Kidney (tissue), 14 donors: Measurements from ENCODE around the gene MAML3. TPM values are rescaled to one million over a fixed set of nuclear protein-coding genes. Genes with fewer than 3 reads are reported as not detected.

Source experiments
- DNase-seq, 5 donors: peaks; one replicate each; pipeline ENCODE4 v3.0.0-alpha.2; 2013 to 2020
- FAIRE-seq: peaks from 2 replicates; lab custom pipeline; 2012; peaks lifted over from hg19 to GRCh38; lab: Jason Lieb, UNC
- H3K27ac ChIP-seq, 2 donors: one replicate each; pipeline ENCODE4 v1.7.0; 2013; ENCODE audit warnings: low read depth in 2 of 2, low read length in 2 of 2, inconsistent platforms in 1 of 2
- H3K27me3 ChIP-seq: one replicate; pipeline ENCODE4 v1.7.1; 2013; ENCODE audit warnings: low read length, inconsistent platforms; ENCODE audit not compliant: control insufficient read depth, insufficient read depth
- H3K36me3 ChIP-seq, 3 donors: one replicate each; pipeline versions ENCODE4 v1.7.0 to v1.7.1; 2013; ENCODE audit warnings: low read length in 3 of 3, control low read depth in 1 of 3, inconsistent platforms in 1 of 3; ENCODE audit not compliant: insufficient read depth in 3 of 3, control insufficient read depth in 2 of 3
- H3K4me1 ChIP-seq, 3 donors: one replicate each; pipeline versions ENCODE4 v1.7.0 to v1.7.1; 2013; ENCODE audit warnings: low read length in 3 of 3, inconsistent platforms in 1 of 3, low read depth in 1 of 3; ENCODE audit not compliant: control insufficient read depth in 2 of 3, insufficient read depth in 2 of 3
- H3K4me3 ChIP-seq, 3 donors: one replicate each; pipeline versions ENCODE4 v1.7.0 to v1.8.1; 2013; ENCODE audit warnings: low read length in 3 of 3, control low read depth in 1 of 3, inconsistent platforms in 1 of 3
- H3K9ac ChIP-seq, 3 donors: one replicate each; pipeline versions ENCODE4 v1.7.0 to v1.7.1; 2013; ENCODE audit warnings: low read length in 3 of 3, control low read depth in 1 of 3, inconsistent platforms in 1 of 3
- H3K9me3 ChIP-seq, 3 donors: one replicate each; pipeline versions ENCODE4 v1.7.0 to v1.7.1; 2013; ENCODE audit warnings: low read length in 3 of 3, control low read depth in 1 of 3, inconsistent platforms in 1 of 3; ENCODE audit not compliant: control insufficient read depth in 2 of 3, insufficient read depth in 1 of 3
- intact Hi-C: fragments of 100-400 bp; cut with DNase I; formaldehyde crosslinking; loops from one replicate; pipeline ENCODE4 v1.11.1; 2022
- polyA plus RNA-seq: library from polyadenylated mRNA; stranded (reverse); fragments of 350-450 nt; fragmentation: Illumina TruSeq; extraction: RNeasy Lipid Tissue Mini Kit (QIAGEN cat#74804); gene quantifications from one replicate; pipeline ENCODE4 v1.2.3, GENCODE V29; 2014; ENCODE audit warnings: low read depth, low replicate concordance; ENCODE audit not compliant: insufficient read depth
- total RNA-seq: library from RNA; stranded (reverse); fragmentation: NEBNext Ultra II Directional; extraction: Animal tissue kit (Norgen Biotek cat#: 25700); gene quantifications from one replicate; pipeline ENCODE4 v1.2.1, GENCODE V29; 2021
- TF ChIP-seq, protein P1 (sequence below): IDR thresholded peaks from 3 replicates; pipeline ENCODE4 v1.5.1; 2012; ENCODE audit warnings: mild to moderate bottlenecking, moderate library complexity, borderline replicate concordance; ENCODE audit not compliant: insufficient read depth; ENCODE audit errors: extremely low read depth
- donor health status: control.
- donor health status: control.
- donor health status: control.
- donor health status: control.
- donor health status: control.
- donor health status: DM: yes; HTN: yes; CAD: no.
- donor health status: Normal renal cell carcinoma (clear cell type).

The MAML3 gene
- total and polyA plus RNA-seq, 2 donors from 2014 or later = 1.4 to 10.4 TPM

DNA sequence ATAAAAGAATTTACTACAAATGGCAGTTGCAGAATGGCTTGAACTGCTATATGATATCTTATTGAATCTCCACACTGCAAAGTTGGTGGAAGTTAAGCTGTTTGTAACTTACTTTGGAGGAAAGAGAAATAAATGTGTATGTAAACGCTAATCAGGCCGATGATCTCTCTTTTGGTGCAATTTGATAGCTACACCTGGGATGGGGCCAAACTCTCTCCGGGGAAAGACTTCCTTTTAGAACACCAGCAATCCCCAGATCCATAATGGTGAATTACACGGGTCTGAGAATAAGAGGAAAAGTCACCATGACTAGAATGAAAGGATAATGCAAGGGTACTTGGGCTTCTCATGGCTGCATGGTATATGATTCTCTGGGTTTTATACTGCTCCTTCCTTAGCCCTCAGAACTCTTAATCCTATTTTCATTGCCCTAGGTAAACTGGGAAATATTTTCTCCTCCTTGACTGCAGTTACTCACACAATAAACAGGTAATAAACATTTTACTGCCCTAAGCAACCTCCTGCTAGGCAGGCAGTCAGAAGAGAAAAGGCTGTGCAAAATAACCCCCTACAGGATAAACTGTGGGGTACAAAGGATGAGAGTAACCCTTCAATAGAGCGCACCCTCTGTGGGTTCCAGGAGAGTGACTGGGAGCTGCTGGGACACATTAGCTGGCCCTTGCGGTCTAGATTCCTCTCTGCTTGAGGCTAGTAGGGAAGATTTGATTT lies 379.1 kb downstream of the MAML3 start:
- Histone ChIP-seq H3K4me1 (peaks cover 0 to 3% (median 0%) of the 10 kb centered on the region in 3 donors), H3K27ac (no peak overlapping the region), H3K36me3 (no peaks in the 10 kb centered on the region), H3K9ac (no peak overlapping the region), H3K9me3 (no peaks in the 10 kb centered on the region), H3K4me3 (no peak overlapping the region), H3K27me3 (no peaks in the 10 kb centered on the region)
- FAIRE-seq (no peak), DNase-seq (peak in 1 of 5 donors; percentile 56)
- TF ChIP-seq, protein P1, sequence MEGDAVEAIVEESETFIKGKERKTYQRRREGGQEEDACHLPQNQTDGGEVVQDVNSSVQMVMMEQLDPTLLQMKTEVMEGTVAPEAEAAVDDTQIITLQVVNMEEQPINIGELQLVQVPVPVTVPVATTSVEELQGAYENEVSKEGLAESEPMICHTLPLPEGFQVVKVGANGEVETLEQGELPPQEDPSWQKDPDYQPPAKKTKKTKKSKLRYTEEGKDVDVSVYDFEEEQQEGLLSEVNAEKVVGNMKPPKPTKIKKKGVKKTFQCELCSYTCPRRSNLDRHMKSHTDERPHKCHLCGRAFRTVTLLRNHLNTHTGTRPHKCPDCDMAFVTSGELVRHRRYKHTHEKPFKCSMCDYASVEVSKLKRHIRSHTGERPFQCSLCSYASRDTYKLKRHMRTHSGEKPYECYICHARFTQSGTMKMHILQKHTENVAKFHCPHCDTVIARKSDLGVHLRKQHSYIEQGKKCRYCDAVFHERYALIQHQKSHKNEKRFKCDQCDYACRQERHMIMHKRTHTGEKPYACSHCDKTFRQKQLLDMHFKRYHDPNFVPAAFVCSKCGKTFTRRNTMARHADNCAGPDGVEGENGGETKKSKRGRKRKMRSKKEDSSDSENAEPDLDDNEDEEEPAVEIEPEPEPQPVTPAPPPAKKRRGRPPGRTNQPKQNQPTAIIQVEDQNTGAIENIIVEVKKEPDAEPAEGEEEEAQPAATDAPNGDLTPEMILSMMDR = no peak
- intact Hi-C loops = no loop called here

DNA sequence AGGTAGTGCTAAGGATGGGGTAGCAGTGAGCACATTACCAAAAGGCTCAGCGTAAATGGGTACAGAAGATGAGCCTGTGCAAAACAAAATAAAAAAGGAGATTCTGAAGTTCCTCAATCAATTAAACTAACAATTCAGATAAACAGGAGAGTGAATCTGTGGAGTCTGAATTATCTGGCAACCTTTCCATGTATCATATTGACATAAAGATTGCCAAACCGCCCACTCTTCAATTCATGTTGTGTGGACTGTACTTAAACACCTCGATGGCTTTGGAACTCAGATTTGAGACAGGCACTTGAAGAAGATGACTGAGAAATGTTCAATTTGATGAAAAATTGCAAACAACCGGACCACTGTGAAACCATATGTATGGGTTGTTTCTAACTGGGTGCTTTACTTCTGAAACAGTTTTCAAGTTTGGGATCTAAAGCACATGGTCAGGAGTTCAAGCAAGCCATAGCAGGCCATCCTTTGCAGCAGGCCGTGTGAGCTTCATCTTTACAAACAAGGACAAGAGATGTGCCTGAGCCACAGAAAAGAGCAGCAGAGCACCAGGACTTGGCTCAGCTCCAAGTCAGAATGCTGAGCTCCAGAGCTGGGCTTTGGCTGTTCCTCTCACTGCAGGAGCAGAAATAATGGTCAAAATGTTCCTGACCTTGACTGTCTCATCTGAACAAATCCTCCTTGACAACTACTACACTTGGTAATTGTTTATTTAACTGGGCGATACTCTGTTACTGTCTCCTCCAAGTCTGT lies 380.2 kb downstream of the MAML3 start:
- Histone ChIP-seq H3K9ac (no peak overlapping the region), H3K27me3 (no peaks in the 10 kb centered on the region), H3K4me3 (no peak overlapping the region), H3K36me3 (no peaks in the 10 kb centered on the region), H3K4me1 (peaks cover 0 to 3% (median 0%) of the 10 kb centered on the region in 3 donors), H3K27ac (no peak overlapping the region), H3K9me3 (no peaks in the 10 kb centered on the region)
- DNase-seq = no peak
- FAIRE-seq = no peak
- TF ChIP-seq, protein P1 = no peak
- intact Hi-C loops = no loop called here

DNA sequence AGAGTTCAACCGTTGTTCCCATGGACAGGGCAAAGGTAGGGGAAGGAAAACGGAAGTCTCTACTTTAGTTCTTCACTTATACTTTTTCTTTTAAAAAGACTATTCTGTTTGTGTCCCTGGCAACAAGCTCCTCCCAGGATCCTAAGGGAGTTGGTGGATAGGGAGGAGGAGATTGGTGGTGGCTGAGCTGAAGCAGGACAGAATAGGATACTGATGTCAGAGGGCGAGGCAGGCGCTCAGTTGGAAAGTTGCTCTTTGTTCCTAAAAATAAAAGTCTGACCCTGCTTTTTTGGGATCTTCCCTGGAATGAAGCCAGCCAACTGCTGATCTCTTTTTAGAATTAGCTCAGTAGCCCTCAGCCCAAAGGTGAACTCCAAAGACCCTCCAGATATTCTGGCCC lies 383.6 kb downstream of the MAML3 start:
- Histone ChIP-seq H3K4me1 (peaks cover 0 to 3% (median 0%) of the 10 kb centered on the region in 3 donors), H3K27ac (peak overlapping the region in 1 of 2 donors; percentile 18), H3K36me3 (no peaks in the 10 kb centered on the region), H3K27me3 (no peaks in the 10 kb centered on the region), H3K9me3 (no peaks in the 10 kb centered on the region), H3K4me3 (no peak overlapping the region), H3K9ac (no peak overlapping the region)
- FAIRE-seq = no peak
- peak in 1 of 5 donors; percentile 41 for DNase-seq
- TF ChIP-seq, protein P1 = no peak
- intact Hi-C loops = no loop called here
